ENCODE measurements around the gene NELL1. TPM values are rescaled to one million over a fixed set of nuclear protein-coding genes. Genes with fewer than 3 reads are reported as not detected.

The NELL1 gene
- total and polyA plus RNA-seq, 2 experiments from 2014 or later, result 1.6 TPM; not detected in 1

- TF ChIP-seq, protein P1, sequence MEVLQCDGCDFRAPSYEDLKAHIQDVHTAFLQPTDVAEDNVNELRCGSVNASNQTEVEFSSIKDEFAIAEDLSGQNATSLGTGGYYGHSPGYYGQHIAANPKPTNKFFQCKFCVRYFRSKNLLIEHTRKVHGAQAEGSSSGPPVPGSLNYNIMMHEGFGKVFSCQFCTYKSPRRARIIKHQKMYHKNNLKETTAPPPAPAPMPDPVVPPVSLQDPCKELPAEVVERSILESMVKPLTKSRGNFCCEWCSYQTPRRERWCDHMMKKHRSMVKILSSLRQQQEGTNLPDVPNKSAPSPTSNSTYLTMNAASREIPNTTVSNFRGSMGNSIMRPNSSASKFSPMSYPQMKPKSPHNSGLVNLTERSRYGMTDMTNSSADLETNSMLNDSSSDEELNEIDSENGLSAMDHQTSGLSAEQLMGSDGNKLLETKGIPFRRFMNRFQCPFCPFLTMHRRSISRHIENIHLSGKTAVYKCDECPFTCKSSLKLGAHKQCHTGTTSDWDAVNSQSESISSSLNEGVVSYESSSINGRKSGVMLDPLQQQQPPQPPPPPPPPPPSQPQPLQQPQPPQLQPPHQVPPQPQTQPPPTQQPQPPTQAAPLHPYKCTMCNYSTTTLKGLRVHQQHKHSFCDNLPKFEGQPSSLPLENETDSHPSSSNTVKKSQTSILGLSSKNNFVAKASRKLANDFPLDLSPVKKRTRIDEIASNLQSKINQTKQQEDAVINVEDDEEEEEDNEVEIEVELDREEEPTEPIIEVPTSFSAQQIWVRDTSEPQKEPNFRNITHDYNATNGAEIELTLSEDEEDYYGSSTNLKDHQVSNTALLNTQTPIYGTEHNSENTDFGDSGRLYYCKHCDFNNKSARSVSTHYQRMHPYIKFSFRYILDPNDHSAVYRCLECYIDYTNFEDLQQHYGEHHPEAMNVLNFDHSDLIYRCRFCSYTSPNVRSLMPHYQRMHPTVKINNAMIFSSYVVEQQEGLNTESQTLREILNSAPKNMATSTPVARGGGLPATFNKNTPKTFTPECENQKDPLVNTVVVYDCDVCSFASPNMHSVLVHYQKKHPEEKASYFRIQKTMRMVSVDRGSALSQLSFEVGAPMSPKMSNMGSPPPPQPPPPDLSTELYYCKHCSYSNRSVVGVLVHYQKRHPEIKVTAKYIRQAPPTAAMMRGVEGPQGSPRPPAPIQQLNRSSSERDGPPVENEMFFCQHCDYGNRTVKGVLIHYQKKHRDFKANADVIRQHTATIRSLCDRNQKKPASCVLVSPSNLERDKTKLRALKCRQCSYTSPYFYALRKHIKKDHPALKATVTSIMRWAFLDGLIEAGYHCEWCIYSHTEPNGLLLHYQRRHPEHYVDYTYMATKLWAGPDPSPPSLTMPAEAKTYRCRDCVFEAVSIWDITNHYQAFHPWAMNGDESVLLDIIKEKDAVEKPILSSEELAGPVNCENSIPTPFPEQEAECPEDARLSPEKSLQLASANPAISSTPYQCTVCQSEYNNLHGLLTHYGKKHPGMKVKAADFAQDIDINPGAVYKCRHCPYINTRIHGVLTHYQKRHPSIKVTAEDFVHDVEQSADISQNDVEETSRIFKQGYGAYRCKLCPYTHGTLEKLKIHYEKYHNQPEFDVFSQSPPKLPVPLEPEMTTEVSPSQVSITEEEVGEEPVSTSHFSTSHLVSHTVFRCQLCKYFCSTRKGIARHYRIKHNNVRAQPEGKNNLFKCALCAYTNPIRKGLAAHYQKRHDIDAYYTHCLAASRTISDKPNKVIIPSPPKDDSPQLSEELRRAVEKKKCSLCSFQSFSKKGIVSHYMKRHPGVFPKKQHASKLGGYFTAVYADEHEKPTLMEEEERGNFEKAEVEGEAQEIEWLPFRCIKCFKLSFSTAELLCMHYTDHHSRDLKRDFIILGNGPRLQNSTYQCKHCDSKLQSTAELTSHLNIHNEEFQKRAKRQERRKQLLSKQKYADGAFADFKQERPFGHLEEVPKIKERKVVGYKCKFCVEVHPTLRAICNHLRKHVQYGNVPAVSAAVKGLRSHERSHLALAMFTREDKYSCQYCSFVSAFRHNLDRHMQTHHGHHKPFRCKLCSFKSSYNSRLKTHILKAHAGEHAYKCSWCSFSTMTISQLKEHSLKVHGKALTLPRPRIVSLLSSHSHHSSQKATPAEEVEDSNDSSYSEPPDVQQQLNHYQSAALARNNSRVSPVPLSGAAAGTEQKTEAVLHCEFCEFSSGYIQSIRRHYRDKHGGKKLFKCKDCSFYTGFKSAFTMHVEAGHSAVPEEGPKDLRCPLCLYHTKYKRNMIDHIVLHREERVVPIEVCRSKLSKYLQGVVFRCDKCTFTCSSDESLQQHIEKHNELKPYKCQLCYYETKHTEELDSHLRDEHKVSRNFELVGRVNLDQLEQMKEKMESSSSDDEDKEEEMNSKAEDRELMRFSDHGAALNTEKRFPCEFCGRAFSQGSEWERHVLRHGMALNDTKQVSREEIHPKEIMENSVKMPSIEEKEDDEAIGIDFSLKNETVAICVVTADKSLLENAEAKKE (CRISPR knock-in tag; IDR thresholded peaks at IDR 0.05), result no peak
- TF ChIP-seq JUNB (IDR thresholded peaks at IDR 0.05; ENCODE audit: unreplicated experiment), result no peak
Measured at GRCh38 chr11:21254055-21254454, 584.7 kb downstream of the NELL1 start (continued).

- no peak for DNase-seq (ENCODE audit: low spot score)
- H3K27me3 Mint-ChIP-seq (ENCODE audit: insufficient read depth, low read depth, poor library complexity), result no peaks in the 10 kb centered on the region
- no peaks in the 10 kb centered on the region for H3K27me3 ChIP-seq (ENCODE audit: insufficient read depth)
- no peaks in the 10 kb centered on the region; the same call in 2 of the 3 replicates for H3K36me3 Mint-ChIP-seq (ENCODE audit: low read depth)
- no peaks in the 10 kb centered on the region for H3K9me3 Mint-ChIP-seq
- H4K20me1 ChIP-seq (replicated peaks; ENCODE audit: insufficient read depth), result no peaks in the 10 kb centered on the region
- H3K4me1 ChIP-seq (ENCODE audit: insufficient read depth), result peaks cover 19% of the 10 kb centered on the region
- H3K9me2 ChIP-seq (ENCODE audit: insufficient read depth), result peaks cover 14% of the 10 kb centered on the region
- no peaks in the 10 kb centered on the region for H3K36me3 ChIP-seq (ENCODE audit: insufficient read depth)
- no peak overlapping the region for H3K4me3 Mint-ChIP-seq
- H3K4me1 Mint-ChIP-seq, result peaks cover 27% of the 10 kb centered on the region
- H3K4me3 ChIP-seq, result no peak overlapping the region
- ATAC-seq, result no peak
- peak overlapping the region; percentile 64; the same call in 1 of the 2 replicates for H2AFZ ChIP-seq
- no peak overlapping the region for H3K4me2 ChIP-seq
- no peak overlapping the region for H3K27ac ChIP-seq (ENCODE audit: low read depth)
- H3K27ac Mint-ChIP-seq, result no peak overlapping the region
- H3K79me2 ChIP-seq (replicated peaks; ENCODE audit: insufficient read depth), result no peaks in the 10 kb centered on the region
- no peaks in the 10 kb centered on the region for H3F3A ChIP-seq (replicated peaks; ENCODE audit: low read depth)
- TF ChIP-seq, protein P2, sequence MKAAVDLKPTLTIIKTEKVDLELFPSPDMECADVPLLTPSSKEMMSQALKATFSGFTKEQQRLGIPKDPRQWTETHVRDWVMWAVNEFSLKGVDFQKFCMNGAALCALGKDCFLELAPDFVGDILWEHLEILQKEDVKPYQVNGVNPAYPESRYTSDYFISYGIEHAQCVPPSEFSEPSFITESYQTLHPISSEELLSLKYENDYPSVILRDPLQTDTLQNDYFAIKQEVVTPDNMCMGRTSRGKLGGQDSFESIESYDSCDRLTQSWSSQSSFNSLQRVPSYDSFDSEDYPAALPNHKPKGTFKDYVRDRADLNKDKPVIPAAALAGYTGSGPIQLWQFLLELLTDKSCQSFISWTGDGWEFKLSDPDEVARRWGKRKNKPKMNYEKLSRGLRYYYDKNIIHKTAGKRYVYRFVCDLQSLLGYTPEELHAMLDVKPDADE (IDR thresholded peaks at IDR 0.05), result no peak
- TF ChIP-seq NANOG (IDR thresholded peaks at IDR 0.05; ENCODE audit: borderline replicate concordance) (no peak), STAT1 (IDR thresholded peaks at IDR 0.05; ENCODE audit: unreplicated experiment) (no peak), ZNF331 (CRISPR knock-in tag; IDR thresholded peaks at IDR 0.05; ENCODE audit: low read depth) (no peak), JUNB (IDR thresholded peaks at IDR 0.05; ENCODE audit: unreplicated experiment) (no peak), REST (IDR thresholded peaks at IDR 0.05; ENCODE audit: unreplicated experiment) (no peak), ZNF114 (CRISPR knock-in tag; IDR thresholded peaks at IDR 0.05) (no peak), POLR2AphosphoS5 (IDR thresholded peaks at IDR 0.05; ENCODE audit: low read depth) (no peak), CTCF (conservative IDR thresholded peaks at IDR 0.05; ENCODE audit: low read depth in 2 of 2) (no peak), CREB1 (CRISPR knock-in tag; IDR thresholded peaks at IDR 0.05; ENCODE audit: low read depth) (no peak), EZH2phosphoT487 (IDR thresholded peaks at IDR 0.05; ENCODE audit: unreplicated experiment) (no peak), EZH2 (IDR thresholded peaks at IDR 0.05; ENCODE audit: low read depth, unreplicated experiment) (no peak)
Measured at GRCh38 chr11:21254790-21255189, 585.4 kb downstream of the NELL1 start.

Measured in GM23338 (cell line).